OCI-LY7 (cell line): Measurements from ENCODE around the gene SLC15A2. TPM values are rescaled to one million over a fixed set of nuclear protein-coding genes. Genes with fewer than 3 reads are reported as not detected.

Source experiments
- BruUV-seq: library from RNA; stranded (reverse); fragments of 400-500 nt; replicated peaks from 2 replicates; lab custom pipeline; 2021; lab: Mats Ljungman, UMichigan
- CTCF ChIA-PET: fragments of 300-600 bp; sonication (Branson Sonifier 250); formaldehyde crosslinking; loops from one replicate; lab custom pipeline; 2022; ENCODE audit warnings: antibody characterized with exemption; ENCODE audit not compliant: unreplicated experiment; lab: Charles Lee
- POLR2A ChIA-PET: fragments of 300-600 bp; sonication (Branson Sonifier 250); formaldehyde crosslinking; loops from one replicate; lab custom pipeline; 2022; ENCODE audit warnings: antibody characterized with exemption; lab: Charles Lee
- DNase-seq: peaks from one replicate; pipeline ENCODE4 v3.0.0-alpha.2; 2015; ENCODE audit warnings: low spot score
- H2AFZ ChIP-seq: fragments of 200-600 bp; sonication (generic), shearing (Covaris generic); 2 replicates; pipeline ENCODE4 v1.6.1; 2014; ENCODE audit warnings: mild to moderate bottlenecking, antibody characterized with exemption, low read length, moderate library complexity
- H3K27ac ChIP-seq: fragments of 200-600 bp; sonication (generic); 2 replicates; pipeline ENCODE4 v1.5.1; 2014; ENCODE audit warnings: mixed run types, low read depth, mild to moderate bottlenecking, moderate library complexity, low read length, inconsistent platforms; ENCODE audit not compliant: poor library complexity, severe bottlenecking
- H3K36me3 ChIP-seq: fragments of 200-600 bp; sonication (generic); 2 replicates; pipeline ENCODE4 v1.6.1; 2014; ENCODE audit warnings: mild to moderate bottlenecking, antibody characterized with exemption, low read length, moderate library complexity, mixed read lengths; ENCODE audit not compliant: insufficient read depth
- H3K4me1 ChIP-seq: fragments of 200-600 bp; sonication (generic); 2 replicates; pipeline ENCODE4 v1.5.1; 2014; ENCODE audit warnings: mild to moderate bottlenecking, low read length; ENCODE audit not compliant: insufficient read depth, poor library complexity, severe bottlenecking
- H3K4me2 ChIP-seq: fragments of 200-600 bp; sonication (generic); 2 replicates; pipeline ENCODE4 v1.6.1; 2014; ENCODE audit warnings: mild to moderate bottlenecking, low read length
- H3K4me3 ChIP-seq: fragments of 200-600 bp; sonication (generic); 2 replicates; pipeline ENCODE4 v1.5.1; 2014; ENCODE audit warnings: mild to moderate bottlenecking, low read depth, low read length; ENCODE audit not compliant: poor library complexity, severe bottlenecking
- H3K79me2 ChIP-seq: fragments of 200-600 bp; sonication (generic); 2 replicates; pipeline ENCODE4 v1.6.1; 2016; ENCODE audit warnings: low read depth, mild to moderate bottlenecking, low read length, moderate library complexity, mixed read lengths; ENCODE audit not compliant: insufficient read depth
- H3K9me2 ChIP-seq: fragments of 200-600 bp; sonication (generic); 2 replicates; pipeline ENCODE4 v1.6.1; 2016; ENCODE audit warnings: mild to moderate bottlenecking, low read length, mixed read lengths; ENCODE audit not compliant: insufficient read depth
- H3K9me3 ChIP-seq: fragments of 200-600 bp; sonication (generic); 2 replicates; pipeline ENCODE4 v1.6.1; 2014; ENCODE audit warnings: mild to moderate bottlenecking, mixed run types, low read length, mixed read lengths
- H4K20me1 ChIP-seq: fragments of 200-600 bp; sonication (generic); 2 replicates; pipeline ENCODE4 v1.6.1; 2014; ENCODE audit warnings: mild to moderate bottlenecking, antibody characterized with exemption, low read length, moderate library complexity, mixed read lengths; ENCODE audit not compliant: insufficient read depth
- EZH2phosphoT487 ChIP-seq: fragments of 200-600 bp; sonication (generic); IDR thresholded peaks from 2 replicates; pipeline ENCODE4 v1.6.1; 2018; ENCODE audit warnings: low read depth, borderline replicate concordance, mild to moderate bottlenecking, mixed run types, antibody characterized with exemption, low read length, moderate library complexity, mixed read lengths
- intact Hi-C: fragments of 100-400 bp; cut with micrococcal nuclease; formaldehyde crosslinking; loops from one replicate; pipeline ENCODE4 v1.10.0; 2022; ENCODE audit not compliant: unreplicated experiment
- total RNA-seq, 2 experiments: library from RNA; depleted of rRNA in 1 of 2; stranded (reverse); fragments of >200 nt in 1 of 2; shearing (Covaris generic) in 1 of 2; gene quantifications; 2 replicates each; pipeline ENCODE4 v1.2.3, GENCODE V29; 2014 to 2022
- TF ChIP-seq, protein P1 (sequence below): fragments of 200-600 bp; sonication (generic); conservative IDR thresholded peaks from 2 replicates; pipeline ENCODE4 v1.5.1; 2014; ENCODE audit warnings: mild to moderate bottlenecking, antibody characterized with exemption, low read length, moderate library complexity, mixed read lengths

Gene SLC15A2
- total RNA-seq, 2 experiments from 2014 or later: 14.0 to 25.3 TPM

DNA sequence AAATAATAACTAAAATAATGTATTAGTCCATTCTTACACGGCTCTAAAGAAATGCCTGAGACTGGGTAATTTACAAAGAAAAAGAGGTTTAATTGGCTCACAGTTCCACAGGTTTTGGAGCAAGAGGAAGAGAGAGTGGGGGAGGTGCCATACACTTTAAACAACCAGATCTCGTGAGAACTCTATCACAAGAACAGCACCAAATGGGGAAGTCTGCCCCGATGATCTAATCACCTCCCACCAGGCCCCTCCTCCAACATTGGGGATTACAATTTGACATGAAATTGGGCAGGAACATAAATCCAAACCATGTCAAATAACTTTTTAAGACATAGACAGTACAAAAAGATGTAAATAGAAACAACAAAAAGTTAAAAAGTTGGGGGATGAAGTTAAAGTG, 64.6 kb downstream of the SLC15A2 start:
- Histone ChIP-seq H3K27ac (no peak overlapping the region), H3K9me2 (no peaks in the 10 kb centered on the region), H3K9me3 (peaks cover 4% of the 10 kb centered on the region; the same call in 1 of the 2 replicates), H3K79me2 (no peaks in the 10 kb centered on the region), H3K4me3 (no peak overlapping the region), H3K4me1 (no peaks in the 10 kb centered on the region), H3K4me2 (no peak overlapping the region), H2AFZ (no peak overlapping the region), H3K36me3 (peaks cover 37% of the 10 kb centered on the region), H4K20me1 (no peaks in the 10 kb centered on the region)
- ChIA-PET CTCF (no interaction called here), POLR2A (interaction anchor here (0.6 kb wide), 1 partner anchor 42 kb away, joined by 3 read pairs; no protein-coding TSS in a partner anchor)
- intact Hi-C loops: no loop called here
- BruUV-seq: no TSS peak
- DNase-seq: no peak
- TF ChIP-seq, protein P1, sequence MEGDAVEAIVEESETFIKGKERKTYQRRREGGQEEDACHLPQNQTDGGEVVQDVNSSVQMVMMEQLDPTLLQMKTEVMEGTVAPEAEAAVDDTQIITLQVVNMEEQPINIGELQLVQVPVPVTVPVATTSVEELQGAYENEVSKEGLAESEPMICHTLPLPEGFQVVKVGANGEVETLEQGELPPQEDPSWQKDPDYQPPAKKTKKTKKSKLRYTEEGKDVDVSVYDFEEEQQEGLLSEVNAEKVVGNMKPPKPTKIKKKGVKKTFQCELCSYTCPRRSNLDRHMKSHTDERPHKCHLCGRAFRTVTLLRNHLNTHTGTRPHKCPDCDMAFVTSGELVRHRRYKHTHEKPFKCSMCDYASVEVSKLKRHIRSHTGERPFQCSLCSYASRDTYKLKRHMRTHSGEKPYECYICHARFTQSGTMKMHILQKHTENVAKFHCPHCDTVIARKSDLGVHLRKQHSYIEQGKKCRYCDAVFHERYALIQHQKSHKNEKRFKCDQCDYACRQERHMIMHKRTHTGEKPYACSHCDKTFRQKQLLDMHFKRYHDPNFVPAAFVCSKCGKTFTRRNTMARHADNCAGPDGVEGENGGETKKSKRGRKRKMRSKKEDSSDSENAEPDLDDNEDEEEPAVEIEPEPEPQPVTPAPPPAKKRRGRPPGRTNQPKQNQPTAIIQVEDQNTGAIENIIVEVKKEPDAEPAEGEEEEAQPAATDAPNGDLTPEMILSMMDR: no peak
- no peak for TF ChIP-seq EZH2phosphoT487

DNA sequence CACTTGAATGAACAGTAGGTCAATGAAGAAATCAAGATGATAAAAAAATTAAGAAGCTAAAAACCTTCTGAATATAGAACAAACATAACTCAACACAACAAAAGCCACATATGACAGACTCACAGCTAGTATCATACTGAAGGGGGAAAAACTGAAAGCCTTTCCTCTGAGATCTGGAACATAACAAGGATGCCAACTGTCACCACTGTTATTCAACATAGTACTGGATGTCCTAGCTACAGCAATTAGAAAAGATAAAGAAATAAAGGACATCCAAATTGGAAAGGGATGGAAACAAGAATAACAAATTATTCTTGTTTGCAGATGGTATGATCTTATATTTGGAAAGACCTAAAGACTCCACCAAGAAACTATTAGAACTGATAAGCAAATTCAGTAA, 67.1 kb downstream of the SLC15A2 start:
- no peak overlapping the region for H3K4me3 ChIP-seq
- no peaks in the 10 kb centered on the region for H3K9me2 ChIP-seq
- no peaks in the 10 kb centered on the region for H3K4me1 ChIP-seq
- no peak for TF ChIP-seq EZH2phosphoT487
- TF ChIP-seq, protein P1: no peak
- BruUV-seq: TSS peak; percentile 2
- no peak overlapping the region for H3K27ac ChIP-seq
- DNase-seq: no peak
- ChIA-PET POLR2A (no interaction called here), CTCF (no interaction called here)
- H2AFZ ChIP-seq: no peak overlapping the region
- H3K4me2 ChIP-seq: no peak overlapping the region
- peaks cover 32% of the 10 kb centered on the region for H3K36me3 ChIP-seq
- intact Hi-C loops: no loop called here
- H4K20me1 ChIP-seq: no peaks in the 10 kb centered on the region
- no peaks in the 10 kb centered on the region for H3K9me3 ChIP-seq
- no peaks in the 10 kb centered on the region for H3K79me2 ChIP-seq

DNA sequence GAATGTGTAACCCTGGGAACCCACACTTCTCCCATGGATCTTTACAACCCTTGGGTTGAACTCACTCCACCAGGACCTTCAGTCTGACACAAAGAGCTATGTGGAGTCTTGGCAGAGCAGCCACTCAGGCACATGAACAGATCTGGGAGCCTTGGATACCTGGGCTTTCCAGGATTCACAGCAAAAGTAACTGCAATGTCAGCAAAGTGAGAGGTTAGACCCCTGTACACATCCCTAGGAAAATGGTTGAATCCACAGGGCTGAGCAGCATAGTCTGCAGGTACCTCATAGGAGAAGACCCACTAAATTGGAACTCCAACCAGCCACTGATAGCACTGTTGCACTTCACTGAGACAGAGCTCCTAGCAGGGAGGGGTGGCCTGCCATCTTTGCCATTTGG, 68.2 kb downstream of the SLC15A2 start:
- no peak for DNase-seq
- intact Hi-C loops: no loop called here
- Histone ChIP-seq H3K9me3 (no peaks in the 10 kb centered on the region), H3K9me2 (no peaks in the 10 kb centered on the region), H2AFZ (no peak overlapping the region), H4K20me1 (no peaks in the 10 kb centered on the region), H3K4me3 (no peak overlapping the region), H3K27ac (no peak overlapping the region), H3K36me3 (peaks cover 23% of the 10 kb centered on the region), H3K4me1 (no peaks in the 10 kb centered on the region), H3K79me2 (no peaks in the 10 kb centered on the region), H3K4me2 (no peak overlapping the region)
- ChIA-PET POLR2A (interaction anchor here (0.9 kb wide), 1 partner anchor 97 kb away, joined by 5 read pairs; no protein-coding TSS in a partner anchor), CTCF (no interaction called here)
- BruUV-seq: no TSS peak
- no peak for TF ChIP-seq EZH2phosphoT487
- TF ChIP-seq, protein P1: no peak
